HCT116 (cell line): ENCODE data around the gene PTPN1. TPM values are rescaled to one million over a fixed set of nuclear protein-coding genes. Genes with fewer than 3 reads are reported as not detected.

ENCODE experiments used
- ATAC-seq: fragments of 200-7000 bp; cut with Tn5 transposase; 2 replicates; pipeline ENCODE4 v1.9.1; 2020; ENCODE audit warnings: mild to moderate bottlenecking, moderate library complexity
- BruUV-seq: library from RNA; stranded (reverse); fragments of 400-500 nt; replicated peaks from 2 replicates; lab custom pipeline; 2021; lab: Mats Ljungman, UMichigan
- CTCF ChIA-PET: fragments of 300-600 bp; sonication (Branson Sonifier 250); formaldehyde crosslinking; loops from one replicate; lab custom pipeline; 2021; ENCODE audit warnings: antibody characterized with exemption; lab: Charles Lee
- POLR2A ChIA-PET: fragments of 300-600, 350-600 bp; sonication (Branson Sonifier 250); formaldehyde crosslinking; loops from one replicate; lab custom pipeline; 2021; ENCODE audit warnings: antibody characterized with exemption; lab: Charles Lee
- RAD21 ChIA-PET, 2 experiments: fragments of 300-600 bp; sonication (Branson Sonifier 250); formaldehyde crosslinking; loops; one replicate each; lab custom pipeline; 2023; ENCODE audit warnings: low total read pairs in 2 of 2; ENCODE audit not compliant: uncharacterized antibody in 2 of 2, unreplicated experiment in 2 of 2, low non-redundant PET in 1 of 2; lab: Charles Lee
- DNase-seq: peaks from one replicate; pipeline ENCODE4 v3.0.0-alpha.2; 2010; ENCODE audit warnings: low read depth, low spot score
- H2AFZ ChIP-seq: fragments of 200-600 bp; shearing (Covaris generic), sonication (generic); 2 replicates; pipeline ENCODE4 v1.6.1; 2017; ENCODE audit warnings: low read depth, mixed run types, mixed read lengths, antibody characterized with exemption, low read length; ENCODE audit not compliant: poor library complexity, severe bottlenecking
- H3K27ac ChIP-seq: 2 replicates; pipeline ENCODE4 v1.5.1; 2012; ENCODE audit warnings: low read depth, low read length
- H3K27me3 ChIP-seq: fragments of 200-600 bp; sonication (generic); 2 replicates; pipeline ENCODE4 v1.6.1; 2016; ENCODE audit warnings: mixed run types, low read length, mixed read lengths; ENCODE audit not compliant: insufficient read depth
- H3K36me3 ChIP-seq, 2 experiments: fragments of 200-500 bp in 1 of 2; fragments of 200-600 bp in 1 of 2; sonication (Bioruptor generic) in 1 of 2; sonication (generic) in 1 of 2; 2 replicates each; pipeline versions ENCODE4 v1.5.1 to v1.6.1; 2014 to 2016; ENCODE audit warnings: low read length in 2 of 2, inconsistent platforms in 1 of 2, mixed read lengths in 1 of 2, mixed run types in 1 of 2; ENCODE audit not compliant: insufficient read depth in 2 of 2, control insufficient read depth in 1 of 2
- H3K4me1 ChIP-seq, 2 experiments: fragments of 200-600 bp in 1 of 2; sonication (generic) in 1 of 2; 2 replicates each; pipeline versions ENCODE4 v1.5.1 to v1.6.1; 2012 to 2017; ENCODE audit warnings: low read length in 2 of 2, inconsistent platforms in 1 of 2, mild to moderate bottlenecking in 1 of 2, mixed read lengths in 1 of 2, mixed run types in 1 of 2, moderate library complexity in 1 of 2; ENCODE audit not compliant: insufficient read depth in 2 of 2, control insufficient read depth in 1 of 2
- H3K4me2 ChIP-seq: fragments of 200-600 bp; sonication (generic); 2 replicates; pipeline ENCODE4 v1.6.1; 2017; ENCODE audit warnings: mixed run types, low read length, mixed read lengths
- H3K4me3 ChIP-seq, 2 experiments: fragments of 200-600 bp in 1 of 2; sonication (generic) in 1 of 2; replicated peaks in 1 of 2; 2 replicates each; pipeline ENCODE4 v1.5.1; 2011 to 2016; ENCODE audit warnings: low read length in 2 of 2, control low read depth in 1 of 2, low read depth in 1 of 2, mild to moderate bottlenecking in 1 of 2, mixed read lengths in 1 of 2, mixed run types in 1 of 2
- H3K79me2 ChIP-seq: fragments of 200-600 bp; sonication (generic); 2 replicates; pipeline ENCODE4 v1.6.1; 2017; ENCODE audit warnings: mild to moderate bottlenecking, mixed run types, low read length, moderate library complexity, mixed read lengths; ENCODE audit not compliant: insufficient read depth
- H3K9ac ChIP-seq: fragments of 200-600 bp; sonication (generic); 2 replicates; pipeline ENCODE4 v1.6.1; 2016; ENCODE audit warnings: low read length, mixed read lengths
- H3K9me2 ChIP-seq: fragments of 200-600 bp; sonication (generic), shearing (Covaris generic); 2 replicates; pipeline ENCODE4 v1.6.1; 2017; ENCODE audit warnings: mixed run types, mild to moderate bottlenecking, moderate library complexity; ENCODE audit not compliant: insufficient read depth
- H3K9me3 ChIP-seq, 2 experiments: fragments of 200-500 bp in 1 of 2; fragments of 200-600 bp in 1 of 2; sonication (Bioruptor generic) in 1 of 2; sonication (generic) in 1 of 2; 2 replicates each; pipeline ENCODE4 v1.6.1; 2014 to 2017; ENCODE audit warnings: low read length in 2 of 2, mixed read lengths in 2 of 2, inconsistent platforms in 1 of 2, low read depth in 1 of 2, mild to moderate bottlenecking in 1 of 2, mixed run types in 1 of 2, moderate library complexity in 1 of 2; ENCODE audit not compliant: control insufficient read depth in 1 of 2, insufficient read depth in 1 of 2
- H4K20me1 ChIP-seq: fragments of 200-600 bp; sonication (generic), shearing (Covaris generic); 2 replicates; pipeline ENCODE4 v1.6.1; 2017; ENCODE audit warnings: mixed run types, mild to moderate bottlenecking, moderate library complexity; ENCODE audit not compliant: insufficient read depth
- ATF3 ChIP-seq: IDR thresholded peaks from 2 replicates; pipeline ENCODE4 v1.6.1; 2012
- EZH2phosphoT487 ChIP-seq: fragments of 200-600 bp; IDR thresholded peaks from 2 replicates; pipeline ENCODE4 v1.6.1; 2018; ENCODE audit warnings: antibody characterized with exemption, borderline replicate concordance
- FOSL1 ChIP-seq: IDR thresholded peaks from 2 replicates; pipeline ENCODE4 v1.6.1; 2012; ENCODE audit warnings: low read depth
- MAX ChIP-seq: IDR thresholded peaks from 2 replicates; pipeline ENCODE4 v1.6.1; 2012
- TCF7L2 ChIP-seq: IDR thresholded peaks from 2 replicates; pipeline ENCODE4 v1.7.0; 2011; ENCODE audit warnings: borderline replicate concordance, inconsistent platforms; ENCODE audit not compliant: insufficient read depth, insufficient read length; ENCODE audit errors: extremely low read depth
- YY1 ChIP-seq: IDR thresholded peaks from 2 replicates; pipeline ENCODE4 v1.6.1; 2011; ENCODE audit warnings: low read length, low read depth, moderate library complexity, mild to moderate bottlenecking; ENCODE audit not compliant: insufficient replicate concordance; ENCODE audit errors: extremely low read depth
- ZFX ChIP-seq: fragments of 450-650 bp; IDR thresholded peaks from 2 replicates; pipeline ENCODE4 v1.6.1; 2017
- ZNF274 ChIP-seq: fragments of 200-500 bp; sonication (Bioruptor generic); IDR thresholded peaks from 2 replicates; pipeline ENCODE4 v1.6.1; 2014; ENCODE audit warnings: mild to moderate bottlenecking, low read depth, low read length, inconsistent platforms
- intact Hi-C: fragments of 100-400 bp; cut with micrococcal nuclease; formaldehyde crosslinking; loops from 2 replicates; pipeline ENCODE4 v1.10.0; 2022
- total RNA-seq: library from RNA; stranded (reverse); gene quantifications from one replicate; pipeline ENCODE4 v1.2.1, GENCODE V29; 2021; ENCODE audit not compliant: unreplicated experiment

The PTPN1 gene
- total RNA-seq, 1 experiment from 2014 or later, result 47.5 TPM

GRCh38 chr20:50528804-50529351 lies 18.7 kb downstream of the PTPN1 start:
- Histone ChIP-seq H3K27ac (no peak overlapping the region), H3K9me2 (no peaks in the 10 kb centered on the region), H3K27me3 (no peaks in the 10 kb centered on the region), H3K4me1 (peaks cover 17 to 68% of the 10 kb centered on the region in 2 experiments), H4K20me1 (peaks cover 7% of the 10 kb centered on the region; the same call in 1 of the 2 replicates), H3K9ac (no peak overlapping the region), H3K4me3 (no peak overlapping the region), H3K9me3 (no peaks in the 10 kb centered on the region)
- BruUV-seq, result no TSS peak
- intact Hi-C loops, result no loop called here
- CTCF ChIA-PET, result no interaction called here
- TF ChIP-seq MAX, result no peak
- no peak for TF ChIP-seq ZFX
- TF ChIP-seq ATF3, result no peak
- TF ChIP-seq TCF7L2, result no peak
- TF ChIP-seq ZNF274, result no peak
- no peak for TF ChIP-seq YY1
- TF ChIP-seq EZH2phosphoT487, result no peak
- TF ChIP-seq FOSL1, result no peak
- TF ChIP-seq, all 23 proteins: peak for 0
- no peak overlapping the region for H2AFZ ChIP-seq
- peaks cover 99% of the 10 kb centered on the region for H3K79me2 ChIP-seq
- no peak for DNase-seq
- ChIA-PET RAD21 (no interaction called here), POLR2A (no interaction called here)
- no peaks in the 10 kb centered on the region for H3K36me3 ChIP-seq
- H3K4me2 ChIP-seq, result no peak overlapping the region
- no peak for ATAC-seq

GRCh38 chr20:50532221-50532620 lies 22.0 kb downstream of the PTPN1 start:
- Histone ChIP-seq H3K27ac (no peak overlapping the region), H3K4me2 (no peak overlapping the region), H4K20me1 (no peaks in the 10 kb centered on the region), H3K9me2 (no peaks in the 10 kb centered on the region), H3K9me3 (no peaks in the 10 kb centered on the region), H3K27me3 (no peaks in the 10 kb centered on the region), H3K9ac (no peak overlapping the region), H3K4me3 (no peak overlapping the region), H3K36me3 (no peaks in the 10 kb centered on the region), H3K4me1 (peaks cover 39 to 76% of the 10 kb centered on the region in 2 experiments), H2AFZ (no peak overlapping the region), H3K79me2 (peaks cover 99% of the 10 kb centered on the region)
- ATAC-seq (no peak), DNase-seq (no peak)
- intact Hi-C loops, result no loop called here
- no peak for TF ChIP-seq ZNF274
- POLR2A ChIA-PET, result no interaction called here
- CTCF ChIA-PET, result no interaction called here
- RAD21 ChIA-PET, result no interaction called here
- BruUV-seq, result no TSS peak
